Colonic mucosa (tissue), 4 donors: ENCODE results near the gene NLRX1. TPM values are rescaled to one million over a fixed set of nuclear protein-coding genes. Genes with fewer than 3 reads are reported as not detected.
A peak's percentile ranks its signal among the peaks of the same experiment; 100 is the strongest.

Source experiments
- DNase-seq: peaks from one replicate; pipeline ENCODE4 v3.0.0-alpha.2; 2020
- H3K27ac ChIP-seq: fragments of 200-600 bp; one replicate; pipeline ENCODE4 v1.8.0; 2021
- H3K27me3 ChIP-seq: fragments of 200-600 bp; one replicate; pipeline ENCODE4 v1.8.0; 2021
- H3K36me3 ChIP-seq: fragments of 200-600 bp; one replicate; pipeline ENCODE4 v1.8.0; 2021
- H3K4me1 ChIP-seq: fragments of 200-600 bp; one replicate; pipeline ENCODE4 v1.8.0; 2021; ENCODE audit warnings: mild to moderate bottlenecking
- H3K4me3 ChIP-seq: fragments of 200-600 bp; one replicate; pipeline ENCODE4 v1.8.0; 2021
- H3K9ac ChIP-seq, 2 donors: one replicate each; pipeline ENCODE4 v1.7.0; 2013; ENCODE audit warnings: control low read depth in 2 of 2, low read depth in 2 of 2, low read length in 2 of 2
- H3K9me3 ChIP-seq: fragments of 200-600 bp; one replicate; pipeline ENCODE4 v1.8.0; 2021
- CTCF ChIP-seq: fragments of 200-600 bp; IDR thresholded peaks from one replicate; pipeline ENCODE4 v1.8.0; 2022; ENCODE audit warnings: antibody characterized with exemption, mild to moderate bottlenecking
- intact Hi-C: fragments of 100-400 bp; cut with DNase I; formaldehyde crosslinking; loops from one replicate; pipeline ENCODE4 v1.14.1; 2022
- total RNA-seq, 2 donors: library from RNA; stranded (reverse); fragmentation: NEBNext Ultra II Directional in 1 of 2; extraction: Animal tissue kit (Norgen Biotek cat#: 25700) in 1 of 2; gene quantifications; one replicate each; pipeline ENCODE4 v1.2.1, GENCODE V29; 2021
- donor health status: healthy.
- donor health status: DM: no; HTN: no; CAD: no.
- donor health status: DM: no; HTN: no; CAD: no.

The NLRX1 gene
- total RNA-seq: 10 to 100 TPM; 16.5 to 17.1 TPM

GRCh38 chr11:119168471-119169281 lies at the start of gene NLRX1:
Gene NLRX1 (plus strand): TSS chr11:119168725. CDS start chr11:119171404, 2,679 bp downstream.
- Histone ChIP-seq H3K9ac (peak within 1 kb of the TSS; percentile 87 to 90), H3K9me3 (no peaks in the 10 kb centered on the region), H3K27me3 (no peaks in the 10 kb centered on the region), H3K27ac (peak within 1 kb of the TSS; percentile 95), H3K4me3 (peak within 1 kb of the TSS; percentile 90), H3K4me1 (no peaks in the 10 kb centered on the region), H3K36me3 (no peaks in the 10 kb centered on the region)
- intact Hi-C loops: no loop called here
- peak; percentile 88 for DNase-seq
- TF ChIP-seq CTCF: peak; percentile 81

- H3K27me3 ChIP-seq: no peaks in the 10 kb centered on the region
- no peak overlapping the region for H3K4me3 ChIP-seq
- H3K9ac ChIP-seq: no peak overlapping the region
- H3K4me1 ChIP-seq: peaks cover 5% of the 10 kb centered on the region
- TF ChIP-seq CTCF: no peak
- intact Hi-C loops: no loop called here
- H3K27ac ChIP-seq: no peak overlapping the region
- DNase-seq: no peak
- no peaks in the 10 kb centered on the region for H3K36me3 ChIP-seq
- H3K9me3 ChIP-seq: no peaks in the 10 kb centered on the region
Measured at GRCh38 chr11:119118946-119119345, 49.6 kb upstream of the NLRX1 start.

- DNase-seq: no peak
Measured at GRCh38 chr11:119120639-119121007, 47.9 kb upstream of the NLRX1 start.

GRCh38 chr11:119121008-119121810 lies 47.3 kb upstream of the NLRX1 start, which contains the start of gene HINFP:
Gene HINFP (plus strand): TSS chr11:119121580. CDS start chr11:119126945, 5,365 bp downstream.
- Histone ChIP-seq H3K9me3 (no peaks in the 10 kb centered on the region), H3K4me1 (peaks cover 5% of the 10 kb centered on the region), H3K9ac (peak within 1 kb of the TSS; percentile 87 to 92), H3K27me3 (no peaks in the 10 kb centered on the region), H3K27ac (peak within 1 kb of the TSS; percentile 91), H3K4me3 (peak within 1 kb of the TSS; percentile 79), H3K36me3 (no peaks in the 10 kb centered on the region)
- TF ChIP-seq CTCF: no peak
- intact Hi-C loops: no loop called here
- peak; percentile 100 for DNase-seq

More at GRCh38 chr11:119120639-119121007, 47.9 kb upstream of the NLRX1 start:
- H3K27ac ChIP-seq: no peak overlapping the region
- peak overlapping the region in 1 of 2 donors; percentile 87 for H3K9ac ChIP-seq
- H3K27me3 ChIP-seq: no peaks in the 10 kb centered on the region
- TF ChIP-seq CTCF: no peak
- no peaks in the 10 kb centered on the region for H3K9me3 ChIP-seq
- no peaks in the 10 kb centered on the region for H3K36me3 ChIP-seq
- H3K4me1 ChIP-seq: peaks cover 5% of the 10 kb centered on the region
- intact Hi-C loops: no loop called here
- H3K4me3 ChIP-seq: peak overlapping the region; percentile 79

- H3K9ac ChIP-seq: peak overlapping the region; percentile 87 to 92
- peak overlapping the region; percentile 79 for H3K4me3 ChIP-seq
- no peak for TF ChIP-seq CTCF
- intact Hi-C loops: no loop called here
- no peaks in the 10 kb centered on the region for H3K27me3 ChIP-seq
- peak overlapping the region; percentile 91 for H3K27ac ChIP-seq
- no peak for DNase-seq
- H3K9me3 ChIP-seq: no peaks in the 10 kb centered on the region
- peaks cover 5% of the 10 kb centered on the region for H3K4me1 ChIP-seq
- no peaks in the 10 kb centered on the region for H3K36me3 ChIP-seq
Measured at GRCh38 chr11:119121811-119122124, 46.8 kb upstream of the NLRX1 start.
